WTC11 (cell line): Measurements from ENCODE around the gene CD80. TPM values are rescaled to one million over a fixed set of nuclear protein-coding genes. Genes with fewer than 3 reads are reported as not detected.

Experiments
- ATAC-seq: fragments of 200-7000 bp; cut with Tn5 transposase; 2 replicates; pipeline ENCODE4 v1.10.0; 2021; ENCODE audit warnings: mild to moderate bottlenecking, moderate library complexity
- CTCF ChIA-PET: fragments of 300-600 bp; sonication (Branson Sonifier 250); formaldehyde crosslinking; loops from one replicate; lab custom pipeline; 2021; ENCODE audit warnings: antibody characterized with exemption; lab: Charles Lee
- POLR2A ChIA-PET: fragments of 350-600 bp; sonication (Branson Sonifier 250); formaldehyde crosslinking; loops from one replicate; lab custom pipeline; 2021; ENCODE audit warnings: antibody characterized with exemption; lab: Charles Lee
- DNase-seq: peaks from one replicate; pipeline ENCODE4 v3.0.0; 2021; ENCODE audit warnings: low spot score
- H3K27ac Mint-ChIP-seq: 2 replicates; pipeline ENCODE4 v1.8.0; 2021; ENCODE audit warnings: mixed read lengths
- H3K27me3 Mint-ChIP-seq: 2 replicates; pipeline ENCODE4 v1.8.0; 2021; ENCODE audit warnings: low read depth, mild to moderate bottlenecking, moderate library complexity, mixed read lengths
- H3K36me3 Mint-ChIP-seq: 2 replicates; pipeline ENCODE4 v1.8.0; 2021; ENCODE audit warnings: mixed read lengths
- H3K4me1 Mint-ChIP-seq: 2 replicates; pipeline ENCODE4 v1.8.0; 2022; ENCODE audit warnings: mixed read lengths
- H3K4me3 Mint-ChIP-seq: 2 replicates; pipeline ENCODE4 v1.8.0; 2021; ENCODE audit warnings: mild to moderate bottlenecking, moderate library complexity, mixed read lengths
- H3K9me3 Mint-ChIP-seq: 2 replicates; pipeline ENCODE4 v1.8.0; 2021; ENCODE audit warnings: mixed read lengths
- FOXJ3 ChIP-seq: sonication (generic); formaldehyde crosslinking; IDR thresholded peaks from 2 replicates; pipeline ENCODE4 v1.9.0; 2021; ENCODE audit warnings: missing genetic modification reagents, mild to moderate bottlenecking, borderline replicate concordance
- FOXK1 ChIP-seq: sonication (generic); formaldehyde crosslinking; IDR thresholded peaks from 2 replicates; pipeline ENCODE4 v1.8.0; 2022; ENCODE audit warnings: mild to moderate bottlenecking, moderate library complexity, missing genetic modification reagents
- FOXP1 ChIP-seq: sonication (generic); formaldehyde crosslinking; IDR thresholded peaks from 2 replicates; pipeline ENCODE4 v1.8.0; 2022; ENCODE audit warnings: missing genetic modification reagents, mild to moderate bottlenecking, moderate library complexity, borderline replicate concordance
- GRHL2 ChIP-seq: fragments of 250-450 bp; sonication (Bioruptor Pico); IDR thresholded peaks from 2 replicates; pipeline ENCODE4 v1.8.0; 2022; ENCODE audit warnings: mild to moderate bottlenecking, moderate library complexity; ENCODE audit not compliant: insufficient replicate concordance, severe bottlenecking
- SMAD4 ChIP-seq: sonication (generic); formaldehyde crosslinking; IDR thresholded peaks from 2 replicates; pipeline ENCODE4 v1.8.0; 2022; ENCODE audit warnings: mild to moderate bottlenecking, missing genetic modification reagents
- TEAD4 ChIP-seq: sonication (generic); formaldehyde crosslinking; IDR thresholded peaks from 2 replicates; pipeline ENCODE4 v1.8.0; 2022; ENCODE audit warnings: mild to moderate bottlenecking, missing genetic modification reagents
- ZNF121 ChIP-seq: sonication (generic); formaldehyde crosslinking; IDR thresholded peaks from 2 replicates; pipeline ENCODE4 v1.8.0; 2023; ENCODE audit warnings: missing genetic modification reagents
- total RNA-seq: library from RNA; stranded (reverse); gene quantifications from 3 replicates; pipeline ENCODE4 v1.2.3, GENCODE V29; 2021
- TF ChIP-seq, protein P1 (sequence below): fragments of 250-450 bp; sonication (Bioruptor Pico); IDR thresholded peaks from 2 replicates; pipeline ENCODE4 v1.9.0; 2021; ENCODE audit warnings: mild to moderate bottlenecking, borderline replicate concordance
- TF ChIP-seq, protein P2 (sequence below): sonication (generic); formaldehyde crosslinking; conservative IDR thresholded peaks from 2 replicates; pipeline ENCODE4 v1.8.1; 2022; ENCODE audit warnings: mild to moderate bottlenecking, missing genetic modification reagents
- TF ChIP-seq, protein P3 (sequence below): sonication (generic); formaldehyde crosslinking; IDR thresholded peaks from 2 replicates; pipeline ENCODE4 v1.8.0; 2022; ENCODE audit warnings: mild to moderate bottlenecking, missing genetic modification reagents
- TF ChIP-seq, protein P4 (sequence below): sonication (generic); formaldehyde crosslinking; IDR thresholded peaks from 2 replicates; pipeline ENCODE4 v1.8.1; 2023; ENCODE audit warnings: mild to moderate bottlenecking, missing genetic modification reagents, borderline replicate concordance
- TF ChIP-seq, protein P5 (sequence below): sonication (generic); formaldehyde crosslinking; IDR thresholded peaks from 2 replicates; pipeline ENCODE4 v1.8.1; 2022; ENCODE audit warnings: missing genetic modification reagents, borderline replicate concordance

The CD80 gene
- total RNA-seq, 1 experiment from 2014 or later = 0.24 TPM

DNA sequence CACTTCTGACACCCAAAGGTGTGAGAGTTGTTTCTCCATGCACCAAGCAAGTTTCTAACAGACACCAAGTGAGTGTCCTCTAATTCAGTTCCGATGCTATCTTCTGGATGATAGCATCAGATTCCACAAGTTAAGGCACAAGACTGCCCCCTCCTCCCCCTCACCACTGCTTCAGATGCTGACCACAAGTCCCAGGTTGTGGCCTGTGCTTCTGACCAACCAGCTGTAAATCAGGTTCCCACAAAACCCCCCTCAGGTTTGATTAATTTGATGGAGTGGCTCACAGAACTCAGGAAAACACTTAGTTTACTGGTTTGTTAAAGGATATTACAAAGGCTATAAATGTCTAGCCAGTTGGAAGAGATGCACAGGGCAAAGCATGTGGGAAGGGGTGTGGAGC lies 31.3 kb upstream of the CD80 start:
- no peak overlapping the region for H3K27ac Mint-ChIP-seq
- TF ChIP-seq FOXK1 (no peak), ZNF121 (no peak), GRHL2 (CRISPR knock-in tag) (no peak), TEAD4 (no peak)
- TF ChIP-seq, protein P1, sequence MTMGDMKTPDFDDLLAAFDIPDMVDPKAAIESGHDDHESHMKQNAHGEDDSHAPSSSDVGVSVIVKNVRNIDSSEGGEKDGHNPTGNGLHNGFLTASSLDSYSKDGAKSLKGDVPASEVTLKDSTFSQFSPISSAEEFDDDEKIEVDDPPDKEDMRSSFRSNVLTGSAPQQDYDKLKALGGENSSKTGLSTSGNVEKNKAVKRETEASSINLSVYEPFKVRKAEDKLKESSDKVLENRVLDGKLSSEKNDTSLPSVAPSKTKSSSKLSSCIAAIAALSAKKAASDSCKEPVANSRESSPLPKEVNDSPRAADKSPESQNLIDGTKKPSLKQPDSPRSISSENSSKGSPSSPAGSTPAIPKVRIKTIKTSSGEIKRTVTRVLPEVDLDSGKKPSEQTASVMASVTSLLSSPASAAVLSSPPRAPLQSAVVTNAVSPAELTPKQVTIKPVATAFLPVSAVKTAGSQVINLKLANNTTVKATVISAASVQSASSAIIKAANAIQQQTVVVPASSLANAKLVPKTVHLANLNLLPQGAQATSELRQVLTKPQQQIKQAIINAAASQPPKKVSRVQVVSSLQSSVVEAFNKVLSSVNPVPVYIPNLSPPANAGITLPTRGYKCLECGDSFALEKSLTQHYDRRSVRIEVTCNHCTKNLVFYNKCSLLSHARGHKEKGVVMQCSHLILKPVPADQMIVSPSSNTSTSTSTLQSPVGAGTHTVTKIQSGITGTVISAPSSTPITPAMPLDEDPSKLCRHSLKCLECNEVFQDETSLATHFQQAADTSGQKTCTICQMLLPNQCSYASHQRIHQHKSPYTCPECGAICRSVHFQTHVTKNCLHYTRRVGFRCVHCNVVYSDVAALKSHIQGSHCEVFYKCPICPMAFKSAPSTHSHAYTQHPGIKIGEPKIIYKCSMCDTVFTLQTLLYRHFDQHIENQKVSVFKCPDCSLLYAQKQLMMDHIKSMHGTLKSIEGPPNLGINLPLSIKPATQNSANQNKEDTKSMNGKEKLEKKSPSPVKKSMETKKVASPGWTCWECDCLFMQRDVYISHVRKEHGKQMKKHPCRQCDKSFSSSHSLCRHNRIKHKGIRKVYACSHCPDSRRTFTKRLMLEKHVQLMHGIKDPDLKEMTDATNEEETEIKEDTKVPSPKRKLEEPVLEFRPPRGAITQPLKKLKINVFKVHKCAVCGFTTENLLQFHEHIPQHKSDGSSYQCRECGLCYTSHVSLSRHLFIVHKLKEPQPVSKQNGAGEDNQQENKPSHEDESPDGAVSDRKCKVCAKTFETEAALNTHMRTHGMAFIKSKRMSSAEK = no peak
- TF ChIP-seq, protein P2, sequence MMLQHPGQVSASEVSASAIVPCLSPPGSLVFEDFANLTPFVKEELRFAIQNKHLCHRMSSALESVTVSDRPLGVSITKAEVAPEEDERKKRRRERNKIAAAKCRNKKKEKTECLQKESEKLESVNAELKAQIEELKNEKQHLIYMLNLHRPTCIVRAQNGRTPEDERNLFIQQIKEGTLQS (CRISPR knock-in tag) = no peak
- TF ChIP-seq, all 79 proteins: peak for 0
- Mint-ChIP-seq H3K36me3 (no peaks in the 10 kb centered on the region), H3K27me3 (peaks cover 4% of the 10 kb centered on the region), H3K9me3 (peaks cover 4% of the 10 kb centered on the region; the same call in 1 of the 2 replicates), H3K4me1 (peaks cover 15% of the 10 kb centered on the region), H3K4me3 (no peak overlapping the region)
- no peak for DNase-seq
- ATAC-seq = no peak
- CTCF ChIA-PET = interaction anchor here (1.4 kb wide), 1 partner anchor 10 kb away, joined by 6 read pairs; no protein-coding TSS in a partner anchor
- POLR2A ChIA-PET = no interaction called here

DNA sequence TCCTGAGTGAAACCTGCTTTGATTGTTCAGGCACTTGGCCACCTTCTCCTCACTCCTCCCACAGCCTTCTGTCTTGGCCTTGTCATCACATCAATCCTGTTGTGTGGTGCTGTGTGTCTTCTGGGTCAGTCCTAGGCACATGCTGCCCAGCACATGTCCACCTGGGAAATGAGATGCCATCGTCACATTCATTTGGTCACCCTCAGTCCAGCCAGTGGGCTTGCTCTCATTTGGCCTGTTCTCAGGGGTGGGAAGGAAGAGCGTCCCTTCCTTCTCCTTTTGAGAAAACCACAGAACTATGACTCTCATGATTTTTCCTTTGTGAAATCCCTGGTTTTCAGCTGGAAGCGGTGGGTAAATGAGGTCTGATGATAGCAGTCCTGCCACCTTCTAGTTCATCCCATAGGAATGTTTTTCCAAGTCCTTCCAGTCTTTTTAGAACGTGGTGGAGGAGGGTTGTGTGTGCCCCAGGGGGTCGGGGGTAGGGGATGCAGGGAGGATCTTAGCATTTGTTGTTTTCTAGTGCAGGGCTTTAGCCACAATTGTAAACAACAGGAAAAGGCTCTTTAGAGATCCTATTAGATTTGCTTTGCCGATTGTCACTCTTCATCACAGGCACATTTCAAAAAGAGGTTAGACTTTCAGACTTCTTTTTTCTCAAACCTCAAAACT lies 29.8 kb upstream of the CD80 start:
- TF ChIP-seq, protein P1 = no peak
- TF ChIP-seq, protein P3, sequence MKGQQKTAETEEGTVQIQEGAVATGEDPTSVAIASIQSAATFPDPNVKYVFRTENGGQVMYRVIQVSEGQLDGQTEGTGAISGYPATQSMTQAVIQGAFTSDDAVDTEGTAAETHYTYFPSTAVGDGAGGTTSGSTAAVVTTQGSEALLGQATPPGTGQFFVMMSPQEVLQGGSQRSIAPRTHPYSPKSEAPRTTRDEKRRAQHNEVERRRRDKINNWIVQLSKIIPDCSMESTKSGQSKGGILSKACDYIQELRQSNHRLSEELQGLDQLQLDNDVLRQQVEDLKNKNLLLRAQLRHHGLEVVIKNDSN = no peak
- no peak for TF ChIP-seq FOXJ3
- no peak for TF ChIP-seq SMAD4
- TF ChIP-seq, protein P4, sequence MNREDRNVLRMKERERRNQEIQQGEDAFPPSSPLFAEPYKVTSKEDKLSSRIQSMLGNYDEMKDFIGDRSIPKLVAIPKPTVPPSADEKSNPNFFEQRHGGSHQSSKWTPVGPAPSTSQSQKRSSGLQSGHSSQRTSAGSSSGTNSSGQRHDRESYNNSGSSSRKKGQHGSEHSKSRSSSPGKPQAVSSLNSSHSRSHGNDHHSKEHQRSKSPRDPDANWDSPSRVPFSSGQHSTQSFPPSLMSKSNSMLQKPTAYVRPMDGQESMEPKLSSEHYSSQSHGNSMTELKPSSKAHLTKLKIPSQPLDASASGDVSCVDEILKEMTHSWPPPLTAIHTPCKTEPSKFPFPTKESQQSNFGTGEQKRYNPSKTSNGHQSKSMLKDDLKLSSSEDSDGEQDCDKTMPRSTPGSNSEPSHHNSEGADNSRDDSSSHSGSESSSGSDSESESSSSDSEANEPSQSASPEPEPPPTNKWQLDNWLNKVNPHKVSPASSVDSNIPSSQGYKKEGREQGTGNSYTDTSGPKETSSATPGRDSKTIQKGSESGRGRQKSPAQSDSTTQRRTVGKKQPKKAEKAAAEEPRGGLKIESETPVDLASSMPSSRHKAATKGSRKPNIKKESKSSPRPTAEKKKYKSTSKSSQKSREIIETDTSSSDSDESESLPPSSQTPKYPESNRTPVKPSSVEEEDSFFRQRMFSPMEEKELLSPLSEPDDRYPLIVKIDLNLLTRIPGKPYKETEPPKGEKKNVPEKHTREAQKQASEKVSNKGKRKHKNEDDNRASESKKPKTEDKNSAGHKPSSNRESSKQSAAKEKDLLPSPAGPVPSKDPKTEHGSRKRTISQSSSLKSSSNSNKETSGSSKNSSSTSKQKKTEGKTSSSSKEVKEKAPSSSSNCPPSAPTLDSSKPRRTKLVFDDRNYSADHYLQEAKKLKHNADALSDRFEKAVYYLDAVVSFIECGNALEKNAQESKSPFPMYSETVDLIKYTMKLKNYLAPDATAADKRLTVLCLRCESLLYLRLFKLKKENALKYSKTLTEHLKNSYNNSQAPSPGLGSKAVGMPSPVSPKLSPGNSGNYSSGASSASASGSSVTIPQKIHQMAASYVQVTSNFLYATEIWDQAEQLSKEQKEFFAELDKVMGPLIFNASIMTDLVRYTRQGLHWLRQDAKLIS (CRISPR knock-in tag) = no peak
- TF ChIP-seq, protein P5, sequence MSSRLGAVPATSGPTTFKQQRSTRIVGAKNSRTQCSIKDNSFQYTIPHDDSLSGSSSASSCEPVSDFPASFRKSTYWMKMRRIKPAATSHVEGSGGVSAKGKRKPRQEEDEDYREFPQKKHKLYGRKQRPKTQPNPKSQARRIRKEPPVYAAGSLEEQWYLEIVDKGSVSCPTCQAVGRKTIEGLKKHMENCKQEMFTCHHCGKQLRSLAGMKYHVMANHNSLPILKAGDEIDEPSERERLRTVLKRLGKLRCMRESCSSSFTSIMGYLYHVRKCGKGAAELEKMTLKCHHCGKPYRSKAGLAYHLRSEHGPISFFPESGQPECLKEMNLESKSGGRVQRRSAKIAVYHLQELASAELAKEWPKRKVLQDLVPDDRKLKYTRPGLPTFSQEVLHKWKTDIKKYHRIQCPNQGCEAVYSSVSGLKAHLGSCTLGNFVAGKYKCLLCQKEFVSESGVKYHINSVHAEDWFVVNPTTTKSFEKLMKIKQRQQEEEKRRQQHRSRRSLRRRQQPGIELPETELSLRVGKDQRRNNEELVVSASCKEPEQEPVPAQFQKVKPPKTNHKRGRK (CRISPR knock-in tag) = no peak
- no peak for TF ChIP-seq FOXP1 (CRISPR knock-in tag)
- Mint-ChIP-seq H3K9me3 (peaks cover 4% of the 10 kb centered on the region; the same call in 1 of the 2 replicates), H3K27me3 (peaks cover 4% of the 10 kb centered on the region), H3K4me1 (peaks cover 15% of the 10 kb centered on the region), H3K36me3 (no peaks in the 10 kb centered on the region), H3K4me3 (no peak overlapping the region), H3K27ac (no peak overlapping the region)
- DNase-seq (no peak), ATAC-seq (peak; percentile 38; the same call in 1 of the 2 replicates)
- ChIA-PET POLR2A (no interaction called here), CTCF (interaction anchor here (1.0 to 1.4 kb wide), 4 partner anchors 10 to 12 kb away, joined by 3 to 7 read pairs (median 4); no protein-coding TSS in a partner anchor)
